CD14-positive monocyte (primary cell): ENCODE results near the gene ANO2. TPM values are rescaled to one million over a fixed set of nuclear protein-coding genes. Genes with fewer than 3 reads are reported as not detected.

Experiments
- DNase-seq, 3 donors: peaks; one replicate each; pipeline ENCODE4 v3.0.0-alpha.2; 2011 to 2022
- H2AFZ ChIP-seq: 2 replicates; pipeline ENCODE4 v1.6.0; 2012; ENCODE audit warnings: mild to moderate bottlenecking, low read depth, low read length, inconsistent platforms; ENCODE audit not compliant: insufficient read depth, poor library complexity, severe bottlenecking
- H3K27ac ChIP-seq, 2 donors: 1 replicate in 1 of 2; 2 replicates in 1 of 2; pipeline ENCODE4 v1.5.1; 2012 to 2013; ENCODE audit warnings: low read length in 2 of 2, control low read depth in 1 of 2, inconsistent platforms in 1 of 2, low read depth in 1 of 2, mild to moderate bottlenecking in 1 of 2
- H3K27me3 ChIP-seq, 2 donors: one replicate each; pipeline versions ENCODE4 v1.6.0 to v1.6.1; 2011 to 2013; ENCODE audit warnings: low read length in 2 of 2; ENCODE audit not compliant: control insufficient read depth in 2 of 2, insufficient read depth in 2 of 2
- H3K36me3 ChIP-seq, 2 donors: replicated peaks in 1 of 2; 1 replicate in 1 of 2; 2 replicates in 1 of 2; pipeline versions ENCODE4 v1.5.1 to v1.6.1; 2012 to 2013; ENCODE audit warnings: low read length in 2 of 2, control low read depth in 1 of 2, inconsistent platforms in 1 of 2, mild to moderate bottlenecking in 1 of 2; ENCODE audit not compliant: insufficient read depth in 2 of 2, control insufficient read depth in 1 of 2
- H3K4me1 ChIP-seq, 2 donors: 1 replicate in 1 of 2; 2 replicates in 1 of 2; pipeline versions ENCODE4 v1.5.1 to v1.6.1; 2012 to 2013; ENCODE audit warnings: low read length in 2 of 2, control low read depth in 1 of 2, inconsistent platforms in 1 of 2, mild to moderate bottlenecking in 1 of 2, moderate library complexity in 1 of 2; ENCODE audit not compliant: insufficient read depth in 2 of 2, control insufficient read depth in 1 of 2
- H3K4me2 ChIP-seq: replicated peaks from 2 replicates; pipeline ENCODE3; 2012; ENCODE audit warnings: low read length, moderate library complexity, mild to moderate bottlenecking; ENCODE audit not compliant: poor library complexity, severe bottlenecking; ENCODE audit errors: extremely low read depth
- H3K4me3 ChIP-seq, 3 experiments: fragments of 200-600 bp in 1 of 3; sonication (generic) in 1 of 3; replicated peaks in 1 of 3; 1 replicate in 2 of 3; 2 replicates in 1 of 3; pipeline ENCODE4 v1.5.1; 2011 to 2013; ENCODE audit warnings: low read length in 3 of 3, mild to moderate bottlenecking in 3 of 3, control low read depth in 2 of 3, low read depth in 2 of 3, inconsistent platforms in 1 of 3, moderate library complexity in 1 of 3
- H3K79me2 ChIP-seq: 2 replicates; pipeline ENCODE4 v1.6.0; 2012; ENCODE audit warnings: mild to moderate bottlenecking, control low read depth, inconsistent platforms, low read length, moderate library complexity; ENCODE audit not compliant: insufficient read depth
- H3K9ac ChIP-seq: 2 replicates; pipeline ENCODE4 v1.6.0; 2017; ENCODE audit warnings: low read length, mild to moderate bottlenecking; ENCODE audit not compliant: insufficient read depth, poor library complexity, severe bottlenecking
- H3K9me3 ChIP-seq, 2 donors: replicated peaks in 1 of 2; 1 replicate in 1 of 2; 2 replicates in 1 of 2; pipeline versions ENCODE4 v1.5.1 to v1.6.1; 2012 to 2013; ENCODE audit warnings: low read length in 2 of 2, control low read depth in 1 of 2; ENCODE audit not compliant: control insufficient read depth in 1 of 2, insufficient read depth in 1 of 2
- H4K20me1 ChIP-seq: 2 replicates; pipeline ENCODE4 v1.6.0; 2012; ENCODE audit warnings: mild to moderate bottlenecking, low read length, control low read depth, moderate library complexity; ENCODE audit not compliant: insufficient read depth
- H3K27ac Mint-ChIP-seq, 7 donors: one replicate each; pipeline ENCODE4 v1.8.0; 2020; ENCODE audit warnings: mild to moderate bottlenecking in 7 of 7, mixed read lengths in 7 of 7, moderate library complexity in 6 of 7, inconsistent platforms in 2 of 7
- H3K27me3 Mint-ChIP-seq, 3 donors: one replicate each; pipeline ENCODE4 v1.8.0; 2021 to 2022; ENCODE audit warnings: low read depth in 3 of 3, mild to moderate bottlenecking in 3 of 3, mixed read lengths in 3 of 3, moderate library complexity in 3 of 3, inconsistent platforms in 1 of 3
- H3K36me3 Mint-ChIP-seq, 2 donors: one replicate each; pipeline ENCODE4 v1.8.0; 2020; ENCODE audit warnings: mixed read lengths in 2 of 2, inconsistent platforms in 1 of 2, mild to moderate bottlenecking in 1 of 2
- H3K4me1 Mint-ChIP-seq: one replicate; pipeline ENCODE4 v1.8.0; 2020; ENCODE audit warnings: mild to moderate bottlenecking, mixed read lengths
- H3K4me3 Mint-ChIP-seq, 2 donors: one replicate each; pipeline ENCODE4 v1.8.0; 2020; ENCODE audit warnings: mild to moderate bottlenecking in 2 of 2, mixed read lengths in 2 of 2, moderate library complexity in 1 of 2
- H3K9me3 Mint-ChIP-seq, 7 donors: one replicate each; pipeline ENCODE4 v1.8.0; 2020 to 2022; ENCODE audit warnings: mixed read lengths in 7 of 7, mild to moderate bottlenecking in 6 of 7, moderate library complexity in 6 of 7, inconsistent platforms in 2 of 7
- WGBS: methylation state at CpG from one replicate; pipeline ENCODE4 v1.1.5; 2013; ENCODE audit warnings: missing lambda C conversion rate; ENCODE audit not compliant: insufficient coverage; 5-methylcytosine and 5-hydroxymethylcytosine counted together
- intact Hi-C, 2 donors: fragments of 100-400 bp; cut with micrococcal nuclease; formaldehyde crosslinking; loops; one replicate each; pipeline versions ENCODE4 v1.15.0 to v1.15.1; 2023
- polyA plus RNA-seq, 3 donors: library from polyadenylated mRNA; depleted of rRNA in 1 of 3; unstranded in 2 of 3; stranded (reverse) in 1 of 3; fragments of 300-500 nt in 2 of 3; fragments of >200 nt in 1 of 3; fragmentation: Illumina TruSeq in 2 of 3; gene quantifications; 1 replicate in 2 of 3; 2 replicates in 1 of 3; pipeline ENCODE4 v1.2.3, GENCODE V29; 2012 to 2021
- TF ChIP-seq, protein P1 (sequence below): fragments of 200-600 bp; IDR thresholded peaks from one replicate; pipeline ENCODE4 v1.8.0; 2022; ENCODE audit warnings: antibody characterized with exemption, mild to moderate bottlenecking

ANO2 gene
- polyA plus RNA-seq, 3 donors: not detected

DNA sequence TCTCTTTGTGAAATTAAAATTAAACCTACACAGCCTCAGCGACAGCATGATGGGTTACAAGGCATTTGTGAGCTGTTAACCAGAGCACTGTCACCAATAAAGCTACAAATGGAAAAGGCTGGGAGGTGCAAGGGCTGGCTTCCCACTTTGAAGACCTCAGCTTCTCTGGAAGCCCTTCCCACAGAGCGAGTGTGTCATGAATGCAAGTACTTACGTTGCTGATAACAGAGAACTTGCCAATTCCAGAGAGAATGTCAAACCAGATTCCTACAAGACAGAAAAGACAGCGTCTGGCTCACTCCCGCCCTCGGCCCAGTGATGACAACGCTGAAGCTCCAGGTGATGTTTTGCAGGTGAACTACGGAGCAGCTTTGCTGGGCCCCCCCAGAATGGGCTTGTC is 367.3 kb downstream of the ANO2 start:
- H3K36me3 ChIP-seq: no peaks in the 10 kb centered on the region
- Mint-ChIP-seq H3K4me1 (no peaks in the 10 kb centered on the region), H3K9me3 (peaks cover 0 to 1% (median 0%) of the 10 kb centered on the region in 7 donors), H3K27ac (no peak overlapping the region), H3K36me3 (no peaks in the 10 kb centered on the region), H3K27me3 (peaks cover 0 to 5% (median 2%) of the 10 kb centered on the region in 3 donors), H3K4me3 (no peak overlapping the region)
- H3K4me3 ChIP-seq: no peak overlapping the region
- H3K9me3 ChIP-seq: no peaks in the 10 kb centered on the region
- H3K27me3 ChIP-seq: no peaks in the 10 kb centered on the region
- H2AFZ ChIP-seq: no peak overlapping the region
- 93% methylated on average over 8 of the region's 8 CpGs for WGBS
- H3K4me1 ChIP-seq: no peaks in the 10 kb centered on the region
- TF ChIP-seq, protein P1, sequence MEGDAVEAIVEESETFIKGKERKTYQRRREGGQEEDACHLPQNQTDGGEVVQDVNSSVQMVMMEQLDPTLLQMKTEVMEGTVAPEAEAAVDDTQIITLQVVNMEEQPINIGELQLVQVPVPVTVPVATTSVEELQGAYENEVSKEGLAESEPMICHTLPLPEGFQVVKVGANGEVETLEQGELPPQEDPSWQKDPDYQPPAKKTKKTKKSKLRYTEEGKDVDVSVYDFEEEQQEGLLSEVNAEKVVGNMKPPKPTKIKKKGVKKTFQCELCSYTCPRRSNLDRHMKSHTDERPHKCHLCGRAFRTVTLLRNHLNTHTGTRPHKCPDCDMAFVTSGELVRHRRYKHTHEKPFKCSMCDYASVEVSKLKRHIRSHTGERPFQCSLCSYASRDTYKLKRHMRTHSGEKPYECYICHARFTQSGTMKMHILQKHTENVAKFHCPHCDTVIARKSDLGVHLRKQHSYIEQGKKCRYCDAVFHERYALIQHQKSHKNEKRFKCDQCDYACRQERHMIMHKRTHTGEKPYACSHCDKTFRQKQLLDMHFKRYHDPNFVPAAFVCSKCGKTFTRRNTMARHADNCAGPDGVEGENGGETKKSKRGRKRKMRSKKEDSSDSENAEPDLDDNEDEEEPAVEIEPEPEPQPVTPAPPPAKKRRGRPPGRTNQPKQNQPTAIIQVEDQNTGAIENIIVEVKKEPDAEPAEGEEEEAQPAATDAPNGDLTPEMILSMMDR: no peak
- intact Hi-C loops: no loop called here
- H3K9ac ChIP-seq: no peak overlapping the region
- DNase-seq: no peak
- H3K27ac ChIP-seq: no peak overlapping the region
- no peak overlapping the region for H3K4me2 ChIP-seq
- no peaks in the 10 kb centered on the region for H4K20me1 ChIP-seq
- H3K79me2 ChIP-seq: no peaks in the 10 kb centered on the region

DNA sequence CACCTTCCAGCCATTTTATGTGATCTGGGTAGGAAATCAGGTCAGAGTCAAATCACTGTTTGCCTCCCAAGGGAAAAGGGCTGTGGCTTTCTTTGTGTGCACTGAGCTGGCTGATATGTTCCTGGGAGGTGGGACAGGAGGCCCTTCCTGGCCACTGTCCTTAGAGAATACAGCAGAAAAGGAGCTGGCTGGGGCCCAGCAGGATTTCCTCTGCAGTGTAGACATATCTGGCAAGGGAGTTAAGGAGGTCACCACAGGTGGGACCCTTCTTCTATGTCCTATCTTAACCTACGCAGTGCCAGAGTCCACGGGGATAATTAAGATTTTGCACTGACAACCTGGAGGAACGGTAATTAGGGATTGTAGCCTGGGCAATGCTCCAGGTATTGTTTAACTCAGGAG is 367.8 kb downstream of the ANO2 start:
- TF ChIP-seq, protein P1: no peak
- Histone ChIP-seq H3K4me2 (no peak overlapping the region), H3K4me3 (no peak overlapping the region), H3K9ac (no peak overlapping the region), H3K4me1 (no peaks in the 10 kb centered on the region), H4K20me1 (no peaks in the 10 kb centered on the region), H3K79me2 (no peaks in the 10 kb centered on the region), H3K9me3 (no peaks in the 10 kb centered on the region), H2AFZ (no peak overlapping the region), H3K27me3 (no peaks in the 10 kb centered on the region), H3K36me3 (no peaks in the 10 kb centered on the region), H3K27ac (no peak overlapping the region)
- intact Hi-C loops: no loop called here
- no peak for DNase-seq
- whole genome bisulfite sequencing: 83% methylated on average over 1 of the region's 3 CpGs
- peaks cover 0 to 1% (median 0%) of the 10 kb centered on the region in 7 donors for H3K9me3 Mint-ChIP-seq
- peaks cover 2 to 5% (median 3%) of the 10 kb centered on the region in 3 donors for H3K27me3 Mint-ChIP-seq
- no peak overlapping the region for H3K27ac Mint-ChIP-seq
- H3K4me3 Mint-ChIP-seq: no peak overlapping the region
- no peaks in the 10 kb centered on the region for H3K4me1 Mint-ChIP-seq
- no peaks in the 10 kb centered on the region for H3K36me3 Mint-ChIP-seq
